ENCODE data around the gene ZNF782. TPM values are rescaled to one million over a fixed set of nuclear protein-coding genes. Genes with fewer than 3 reads are reported as not detected.

Gene ZNF782
- total and polyA plus RNA-seq, 2 of the 8 experiments (the other 6 are each of a cell fraction or from before 2014, with no cell fraction given), result 1.4 to 7.4 TPM

DNA sequence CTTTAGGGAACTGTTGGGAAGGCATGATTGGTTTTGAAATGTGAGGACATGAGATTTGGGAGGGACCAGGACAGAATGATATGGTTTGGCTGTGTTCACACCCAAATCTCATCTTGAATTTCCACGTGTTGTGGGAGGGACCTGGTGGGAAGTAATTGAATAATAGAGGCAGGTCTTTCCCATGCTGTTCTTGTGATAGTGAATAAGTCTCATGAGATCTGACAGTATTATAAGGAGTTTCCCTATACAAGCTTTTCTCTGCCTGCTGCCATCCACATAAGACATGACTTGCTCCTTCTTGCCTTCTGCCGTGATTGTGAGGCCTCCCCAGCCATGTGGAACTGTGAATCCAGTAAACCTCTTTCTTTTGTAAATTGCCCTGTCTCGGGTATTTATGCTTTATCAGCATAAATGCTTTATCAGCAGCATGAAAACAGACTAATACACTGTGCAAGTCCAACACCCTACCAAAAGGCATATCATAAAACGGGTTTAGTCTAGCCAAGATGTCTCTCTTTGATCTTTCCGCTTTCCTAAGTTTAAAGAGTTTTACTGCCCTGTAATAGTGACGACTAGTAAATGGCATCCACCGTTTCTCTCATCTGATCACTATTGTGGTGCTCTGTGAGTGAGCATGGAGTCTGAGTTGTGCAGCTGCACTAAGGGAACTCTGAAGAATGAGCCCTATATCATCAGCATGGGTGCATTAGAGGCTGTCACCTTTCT is 12.9 kb upstream of the ZNF782 start:
- Histone ChIP-seq H2BK15ac (ENCODE audit: low read length) (no peak overlapping the region), H2BK5ac (ENCODE audit: low read depth, low read length) (no peak overlapping the region), H4K8ac (ENCODE audit: extremely low read depth, insufficient read depth, low read length) (no peak overlapping the region), H3K56ac (replicated peaks; ENCODE audit: insufficient read length, low read depth, low read length) (no peak overlapping the region), H3K18ac (ENCODE audit: extremely low read depth, low read length) (no peak overlapping the region), H2BK12ac (ENCODE audit: low read depth, low read length) (no peak overlapping the region), H2BK20ac (ENCODE audit: low read length) (no peak overlapping the region), H4K91ac (replicated peaks; ENCODE audit: insufficient read length, low read length) (no peak overlapping the region), H3K4me3 (ENCODE audit: extremely low read depth in 1 of 4, insufficient read depth in 2 of 4, low read depth in 3 of 4, low read length in 4 of 4) (no peak overlapping the region), H3K4me2 (ENCODE audit: insufficient read depth in 1 of 2, low read depth in 2 of 2, low read length in 2 of 2) (no peak overlapping the region), H2BK120ac (replicated peaks; ENCODE audit: low read depth, low read length) (no peak overlapping the region), H3K14ac (ENCODE audit: insufficient read length) (no peak overlapping the region), H3K4ac (replicated peaks; ENCODE audit: insufficient read length, low read depth, low read length) (no peak overlapping the region), H3K27me3 (replicated peaks in 1 of 4; ENCODE audit: control insufficient read depth in 3 of 4, extremely low read depth in 1 of 4, insufficient read depth in 3 of 4, low read length in 3 of 4) (no peaks in the 10 kb centered on the region), H2AFZ (ENCODE audit: low read length) (no peak overlapping the region), H4K20me1 (replicated peaks in 1 of 2; ENCODE audit: control insufficient read depth in 1 of 2, insufficient read depth in 2 of 2, low read length in 2 of 2) (no peaks in the 10 kb centered on the region), H4K5ac (ENCODE audit: insufficient read length, low read depth, low read length) (no peak overlapping the region), H3K36me3 (ENCODE audit: control insufficient read depth in 2 of 4, insufficient read depth in 4 of 4, low read length in 3 of 4) (no peaks in the 10 kb centered on the region), H3K9me3 (ENCODE audit: insufficient read depth in 2 of 2, low read depth in 1 of 2, low read length in 1 of 2) (peaks cover 5 to 14% of the 10 kb centered on the region in 2 experiments; a peak in 2 of 4 replicates), H3K79me1 (ENCODE audit: low read depth, low read length) (no peaks in the 10 kb centered on the region), H3K9ac (replicated peaks in 1 of 4; ENCODE audit: extremely low read depth in 1 of 4, low read depth in 3 of 4, low read length in 3 of 4) (no peak overlapping the region), H3K23me2 (ENCODE audit: low read depth, low read length) (no peaks in the 10 kb centered on the region), H3K4me1 (replicated peaks in 1 of 4; ENCODE audit: control insufficient read depth in 3 of 4, insufficient read depth in 4 of 4, low read length in 3 of 4) (no peaks in the 10 kb centered on the region), H3K79me2 (ENCODE audit: control insufficient read depth in 1 of 2, insufficient read depth in 2 of 2, low read length in 2 of 2) (no peaks in the 10 kb centered on the region), H3K27ac (ENCODE audit: low read depth, low read length) (no peak overlapping the region), H2AK5ac (ENCODE audit: low read depth, low read length) (no peak overlapping the region), H3K23ac (ENCODE audit: insufficient read length) (no peak overlapping the region)
- 87% methylated on average over 7 of the region's 7 CpGs; no CpG with 5 or more reads in 1 of the 2 experiments for WGBS, 2 experiments (ENCODE audit: extremely low coverage in 1 of 2, insufficient coverage in 1 of 2, insufficient read length in 1 of 2, insufficient replicate concordance in 2 of 2, low coverage in 1 of 2, low lambda C conversion rate in 2 of 2, missing lambda C conversion rate in 1 of 2)
- no peak for FAIRE-seq
- ChIA-PET POLR2A (ENCODE audit: partially characterized antibody) (no interaction called here), CTCF (ENCODE audit: partially characterized antibody) (interaction anchor here (1.0 to 3.0 kb wide), 5 partner anchors 8 to 11 kb away, joined by 3 to 15 read pairs (median 4); no protein-coding TSS in a partner anchor)
- TF ChIP-seq, protein P1, sequence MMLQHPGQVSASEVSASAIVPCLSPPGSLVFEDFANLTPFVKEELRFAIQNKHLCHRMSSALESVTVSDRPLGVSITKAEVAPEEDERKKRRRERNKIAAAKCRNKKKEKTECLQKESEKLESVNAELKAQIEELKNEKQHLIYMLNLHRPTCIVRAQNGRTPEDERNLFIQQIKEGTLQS (IDR thresholded peaks at IDR 0.05; ENCODE audit: insufficient read depth, low read depth, low read length), result no peak
- TF ChIP-seq TEAD4 (IDR thresholded peaks at IDR 0.05; ENCODE audit: low read depth, low read length) (no peak), MAFK (IDR thresholded peaks at IDR 0.05; ENCODE audit: low read depth, low read length) (peak; percentile 58; the same call in 1 of the 2 replicates), YY1 (IDR thresholded peaks at IDR 0.05; ENCODE audit: low read depth, low read length) (no peak), KDM4A (IDR thresholded peaks at IDR 0.05; ENCODE audit: low read depth, low read length, severe bottlenecking) (no peak)
- DNase-seq (ENCODE audit: low read depth in 1 of 2, low spot score in 2 of 2), result no peak
